Thymus (tissue), 11 donors: ENCODE measurements around the gene GPS1. TPM values are rescaled to one million over a fixed set of nuclear protein-coding genes. Genes with fewer than 3 reads are reported as not detected.

ENCODE experiments used
- DNase-seq, 9 donors: peaks; one replicate each; pipeline ENCODE4 v3.0.0-alpha.2; 2013; ENCODE audit warnings: low spot score in 9 of 9, low read depth in 6 of 9, missing footprints in 1 of 9
- H3K27ac ChIP-seq, 2 donors: one replicate each; pipeline ENCODE4 v1.5.1; 2013; ENCODE audit warnings: control low read depth in 1 of 2, low read depth in 1 of 2, low read length in 1 of 2, mild to moderate bottlenecking in 1 of 2, moderate library complexity in 1 of 2
- H3K27me3 ChIP-seq, 2 donors: one replicate each; pipeline ENCODE4 v1.5.1; 2013; ENCODE audit warnings: low read length in 1 of 2; ENCODE audit not compliant: control insufficient read depth in 2 of 2, insufficient read depth in 1 of 2
- H3K36me3 ChIP-seq, 2 donors: one replicate each; pipeline ENCODE4 v1.5.1; 2013; ENCODE audit warnings: low read length in 1 of 2, mild to moderate bottlenecking in 1 of 2, moderate library complexity in 1 of 2; ENCODE audit not compliant: control insufficient read depth in 2 of 2, insufficient read depth in 2 of 2
- H3K4me1 ChIP-seq, 2 donors: one replicate each; pipeline ENCODE4 v1.5.1; 2013; ENCODE audit warnings: low read length in 2 of 2; ENCODE audit not compliant: control insufficient read depth in 2 of 2, insufficient read depth in 2 of 2
- H3K4me3 ChIP-seq, 2 donors: one replicate each; pipeline ENCODE4 v1.5.1; 2013; ENCODE audit warnings: low read length in 2 of 2, control low read depth in 1 of 2, mild to moderate bottlenecking in 1 of 2
- H3K9me3 ChIP-seq, 2 donors: one replicate each; pipeline ENCODE4 v1.5.1; 2013; ENCODE audit warnings: low read length in 1 of 2, mild to moderate bottlenecking in 1 of 2; ENCODE audit not compliant: control insufficient read depth in 2 of 2, insufficient read depth in 1 of 2
- WGBS: extraction: QIAGEN DNeasy Blood & Tissue Kit; methylation state at CpG from one replicate; pipeline ENCODE4 v1.1.7; 2013; 5-methylcytosine and 5-hydroxymethylcytosine counted together
- polyA plus RNA-seq: library from polyadenylated mRNA; stranded (reverse); fragments of 200-250 nt; gene quantifications from one replicate; pipeline ENCODE4 v1.2.3, GENCODE V29; 2013
- total RNA-seq: library from RNA; stranded (reverse); fragments of 120-200 nt; gene quantifications from one replicate; pipeline ENCODE4 v1.2.4, GENCODE V29; 2013
- donor health status: healthy.

GPS1 gene
- total and polyA plus RNA-seq, 2 donors = 75.8 to 98.3 TPM

DNA sequence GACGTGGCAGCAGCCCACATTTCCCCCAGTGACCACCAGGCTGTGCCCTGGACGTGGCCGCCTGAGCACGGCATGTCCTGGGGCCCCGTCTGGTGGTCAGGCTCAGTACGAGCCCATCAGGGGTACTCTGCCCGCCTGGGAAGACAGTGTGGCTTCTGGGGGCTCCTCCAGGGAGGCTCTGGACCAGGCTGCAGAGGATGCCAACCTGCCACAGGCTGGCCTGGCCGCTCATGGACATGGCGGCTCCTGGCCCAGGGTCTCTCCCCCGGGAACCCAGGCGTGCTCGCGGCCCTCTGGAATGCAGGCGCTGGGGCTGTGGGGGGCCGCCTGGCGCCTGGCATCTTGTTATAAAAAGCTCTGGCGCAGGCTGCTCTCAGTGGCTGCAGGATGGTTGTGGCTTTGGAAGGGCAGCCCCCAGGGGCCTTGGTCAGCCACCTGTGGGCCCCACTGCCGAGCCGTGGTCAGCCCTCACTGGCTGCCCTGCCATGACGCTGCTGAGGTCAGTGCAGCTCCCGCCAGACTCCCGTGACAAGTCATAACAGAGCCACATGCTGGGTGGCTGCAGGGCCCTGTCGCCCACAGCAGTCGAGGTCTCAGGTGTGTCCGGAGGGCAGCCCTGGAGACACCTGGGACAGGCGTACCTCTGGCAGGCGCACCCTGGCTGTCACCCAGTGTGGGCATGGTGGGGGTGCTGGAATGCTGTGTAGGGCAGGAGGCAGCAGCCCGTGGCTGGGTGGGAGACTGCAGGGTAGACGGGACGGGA, 44.0 kb upstream of the GPS1 start:
- no peak overlapping the region for H3K27ac ChIP-seq
- WGBS = 97% methylated on average over 30 of the region's 30 CpGs
- H3K9me3 ChIP-seq = no peaks in the 10 kb centered on the region
- H3K27me3 ChIP-seq = no peaks in the 10 kb centered on the region
- peaks cover 0 to 25% of the 10 kb centered on the region in 2 donors for H3K4me1 ChIP-seq
- H3K36me3 ChIP-seq = peaks cover 0 to 7% of the 10 kb centered on the region in 2 donors
- no peak overlapping the region for H3K4me3 ChIP-seq
- DNase-seq = no peak

- Histone ChIP-seq H3K4me3 (no peak overlapping the region), H3K27ac (no peak overlapping the region), H3K27me3 (no peaks in the 10 kb centered on the region), H3K36me3 (peaks cover 0 to 7% of the 10 kb centered on the region in 2 donors), H3K4me1 (peaks cover 0 to 31% of the 10 kb centered on the region in 2 donors), H3K9me3 (no peaks in the 10 kb centered on the region)
- WGBS = 97% methylated on average over 26 of the region's 26 CpGs
- no peak for DNase-seq
Observed at GRCh38 chr17:82008258-82008940, 43.3 kb upstream of the GPS1 start.

DNA sequence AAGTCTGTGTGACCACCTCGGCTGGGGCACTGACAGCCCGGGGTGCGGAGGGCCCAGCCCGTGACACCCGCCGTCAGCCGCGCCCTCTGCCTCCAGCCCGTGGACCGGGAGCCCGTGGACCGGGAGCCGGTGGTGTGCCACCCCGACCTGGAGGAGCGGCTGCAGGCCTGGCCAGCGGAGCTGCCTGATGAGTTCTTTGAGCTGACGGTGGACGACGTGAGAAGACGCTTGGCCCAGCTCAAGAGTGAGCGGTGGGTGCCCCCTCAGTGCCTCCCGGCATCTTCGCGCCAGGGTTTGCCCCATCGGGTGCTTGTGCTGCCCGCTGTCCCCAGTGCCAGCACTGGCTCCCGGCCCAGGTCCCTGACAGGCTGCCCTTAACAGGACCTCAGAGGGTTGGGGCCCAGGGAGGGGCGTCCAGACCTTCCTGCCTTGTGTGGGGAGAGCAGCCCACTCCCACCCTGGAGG, 42.7 kb upstream of the GPS1 start:
- H3K4me1 ChIP-seq = peaks cover 0 to 31% of the 10 kb centered on the region in 2 donors
- no peak for DNase-seq
- H3K36me3 ChIP-seq = peaks cover 0 to 7% of the 10 kb centered on the region in 2 donors
- no peak overlapping the region for H3K4me3 ChIP-seq
- no peaks in the 10 kb centered on the region for H3K9me3 ChIP-seq
- 95% methylated on average over 28 of the region's 28 CpGs for WGBS
- H3K27ac ChIP-seq = no peak overlapping the region
- no peaks in the 10 kb centered on the region for H3K27me3 ChIP-seq

- no peak for DNase-seq
- no peak overlapping the region for H3K27ac ChIP-seq
- WGBS = 82% methylated on average over 15 of the region's 15 CpGs
- no peaks in the 10 kb centered on the region for H3K27me3 ChIP-seq
- H3K4me1 ChIP-seq = peaks cover 0 to 27% of the 10 kb centered on the region in 2 donors
- no peak overlapping the region for H3K4me3 ChIP-seq
- peaks cover 0 to 7% of the 10 kb centered on the region in 2 donors for H3K36me3 ChIP-seq
- no peaks in the 10 kb centered on the region for H3K9me3 ChIP-seq
Observed at GRCh38 chr17:82009413-82009812, 42.3 kb upstream of the GPS1 start.

GRCh38 chr17:82010575-82011525, 40.8 kb upstream of the GPS1 start:
- Histone ChIP-seq H3K27me3 (no peaks in the 10 kb centered on the region), H3K36me3 (peaks cover 0 to 7% of the 10 kb centered on the region in 2 donors), H3K9me3 (no peaks in the 10 kb centered on the region), H3K4me1 (peaks cover 0 to 23% of the 10 kb centered on the region in 2 donors), H3K27ac (no peak overlapping the region), H3K4me3 (no peak overlapping the region)
- no peak for DNase-seq
- WGBS = 97% methylated on average over 39 of the region's 39 CpGs

GRCh38 chr17:82011617-82012187, 40.0 kb upstream of the GPS1 start:
- peaks cover 0 to 7% of the 10 kb centered on the region in 2 donors for H3K36me3 ChIP-seq
- H3K4me3 ChIP-seq = no peak overlapping the region
- H3K9me3 ChIP-seq = no peaks in the 10 kb centered on the region
- DNase-seq = no peak
- no peaks in the 10 kb centered on the region for H3K27me3 ChIP-seq
- 94% methylated on average over 19 of the region's 19 CpGs for WGBS
- no peak overlapping the region for H3K27ac ChIP-seq
- H3K4me1 ChIP-seq = peaks cover 0 to 20% of the 10 kb centered on the region in 2 donors

DNA sequence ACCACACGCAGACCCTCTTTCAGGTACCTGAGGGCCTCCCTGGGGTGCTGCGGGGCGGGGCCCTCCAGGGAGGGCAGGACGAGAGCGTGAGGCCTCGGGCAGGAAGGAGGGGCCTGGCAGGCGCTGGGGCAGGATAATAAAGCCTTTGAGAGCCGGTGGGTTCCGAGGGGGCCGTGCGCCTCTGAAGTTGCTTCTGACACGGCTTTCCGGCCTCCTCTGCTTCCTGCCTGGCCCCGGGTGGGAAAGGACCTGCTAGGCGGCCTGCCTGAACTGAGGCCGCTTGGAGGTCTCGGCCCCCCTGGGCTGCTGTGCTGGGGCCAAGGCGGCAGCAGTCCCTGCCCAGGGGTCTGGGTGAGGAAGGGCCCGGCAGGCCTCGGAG, 39.4 kb upstream of the GPS1 start:
- DNase-seq = no peak
- Histone ChIP-seq H3K27me3 (no peaks in the 10 kb centered on the region), H3K27ac (no peak overlapping the region), H3K4me3 (no peak overlapping the region), H3K9me3 (peaks cover 0 to under 1% of the 10 kb centered on the region in 2 donors), H3K36me3 (peaks cover 0 to 11% of the 10 kb centered on the region in 2 donors), H3K4me1 (peaks cover 0 to 20% of the 10 kb centered on the region in 2 donors)
- 91% methylated on average over 20 of the region's 20 CpGs for WGBS

- 98% methylated on average over 19 of the region's 19 CpGs for WGBS
- no peak overlapping the region for H3K4me3 ChIP-seq
- H3K36me3 ChIP-seq = peaks cover 1 to 12% of the 10 kb centered on the region in 2 donors
- no peaks in the 10 kb centered on the region for H3K27me3 ChIP-seq
- peaks cover 0 to 20% of the 10 kb centered on the region in 2 donors for H3K4me1 ChIP-seq
- no peak overlapping the region for H3K27ac ChIP-seq
- peaks cover 0 to 5% of the 10 kb centered on the region in 2 donors for H3K9me3 ChIP-seq
- no peak for DNase-seq
Observed at GRCh38 chr17:82012640-82013295, 38.9 kb upstream of the GPS1 start.
